ENCODE data around the gene SLC9A8. TPM values are rescaled to one million over a fixed set of nuclear protein-coding genes. Genes with fewer than 3 reads are reported as not detected.

Gene SLC9A8
- total and polyA plus RNA-seq, 9 of the 15 experiments (the other 6 are each of a cell fraction or from before 2014, with no cell fraction given), result 0.56 to 9.7 (median 5.0) TPM

DNA sequence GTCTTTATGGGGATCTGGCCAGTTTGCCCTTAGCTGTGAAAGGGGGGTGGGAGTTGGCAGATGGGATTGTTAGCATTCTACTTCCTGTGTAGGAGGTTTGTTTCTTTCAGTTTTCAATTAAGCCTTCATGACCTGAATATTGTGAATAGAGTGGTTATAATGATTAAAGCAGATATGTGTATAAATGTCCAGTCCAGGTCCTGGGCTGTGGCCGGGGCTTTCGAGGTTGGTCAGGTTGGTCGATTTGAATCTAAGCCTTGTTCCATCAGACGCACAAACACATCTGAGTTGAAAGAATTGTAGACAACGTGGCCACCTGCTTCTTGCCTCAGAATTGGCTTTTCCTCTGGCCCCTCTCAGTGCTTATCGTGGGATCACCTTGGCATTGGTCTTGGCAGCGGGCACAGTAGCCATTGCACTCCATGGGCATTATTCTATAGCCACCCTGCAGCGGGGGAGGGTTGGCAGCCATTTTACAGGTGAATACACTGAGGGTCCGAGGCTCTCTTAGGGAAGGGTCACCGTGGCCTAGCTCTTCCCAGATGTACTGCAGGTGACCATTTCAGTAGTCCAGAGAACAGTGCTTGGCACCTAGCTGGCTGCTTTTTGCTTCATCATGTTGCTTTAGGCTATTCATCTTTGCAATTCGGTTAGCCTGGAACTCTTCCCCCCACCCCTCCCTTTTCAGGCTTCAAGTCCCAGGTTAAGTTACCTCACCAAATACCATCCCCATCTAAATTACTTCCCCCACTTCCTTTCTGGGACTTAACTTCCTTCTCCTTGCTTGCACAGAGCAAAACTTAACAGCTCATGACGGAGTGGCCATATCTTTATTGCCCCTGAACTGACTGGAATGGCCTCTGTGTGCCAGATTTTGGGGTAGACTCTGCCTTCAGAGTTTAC lies 124.7 kb downstream of the SLC9A8 start:
- H3K4me1 ChIP-seq (replicated peaks in 1 of 2; ENCODE audit: control insufficient read depth in 2 of 2, insufficient read depth in 2 of 2, low read length in 2 of 2), result peaks cover 22 to 30% of the 10 kb centered on the region in 2 experiments
- TSS peak; percentile 56 for BruUV-seq (replicated peaks)
- H3K9me3 ChIP-seq (replicated peaks; ENCODE audit: control insufficient read depth, insufficient read depth, low read depth, low read length), result no peaks in the 10 kb centered on the region
- peak; percentile 29 for ATAC-seq
- peak overlapping the region; percentile 95 for H3K4me3 ChIP-seq
- peaks cover 25% of the 10 kb centered on the region; the same call in 1 of the 2 replicates for H4K20me1 ChIP-seq (replicated peaks; ENCODE audit: control insufficient read depth, insufficient read depth, low read length)
- peaks cover 60% of the 10 kb centered on the region for H3K79me2 ChIP-seq (ENCODE audit: control insufficient read depth, insufficient read depth, low read length)
- FAIRE-seq, result no peak
- peaks cover 5% of the 10 kb centered on the region for H3K9me1 ChIP-seq (ENCODE audit: control insufficient read depth, insufficient read depth, low read length)
- H2AFZ ChIP-seq (ENCODE audit: low read depth, low read length), result peak overlapping the region; percentile 71; the same call in 1 of the 2 replicates
- WGBS (ENCODE audit: insufficient coverage, low coverage, missing lambda C conversion rate), result under 1% methylated on average over 12 of the region's 12 CpGs
- peaks cover 36% of the 10 kb centered on the region for H3K36me3 ChIP-seq (ENCODE audit: control insufficient read depth, insufficient read depth, low read length)
- H3K27ac ChIP-seq (ENCODE audit: extremely low read depth, low read depth, low read length), result peak overlapping the region; percentile 82
- peak in 2 of 4 experiments; percentile 28 to 38 for DNase-seq (ENCODE audit: extremely low read depth in 1 of 4, low spot score in 3 of 4)
- CTCF ChIA-PET (ENCODE audit: low intra/inter-chr PET ratio), result interaction anchor here (0.6 kb wide), 1 partner anchor 593 kb away, joined by 5 read pairs; no protein-coding TSS in a partner anchor
- POLR2A ChIA-PET, result interaction anchor here (0.7 to 4.5 kb wide), 10 partner anchors 9 to 172 kb away, joined by 3 to 30 read pairs (median 4); partner anchors contain the start of gene SNAI1
- in situ Hi-C loops (cut with MboI), result no loop called here
- H3K27me3 ChIP-seq (ENCODE audit: control insufficient read depth in 2 of 2, insufficient read depth in 2 of 2, low read length in 2 of 2), result no peaks in the 10 kb centered on the region
- peak overlapping the region; percentile 95 for H3K4me2 ChIP-seq (ENCODE audit: insufficient read depth, low read length)
- H3K9ac ChIP-seq (ENCODE audit: insufficient read depth in 1 of 2, low read depth in 2 of 2, low read length in 2 of 2), result peak overlapping the region; percentile 91 to 99
- intact Hi-C loops (cut with micrococcal nuclease), result no loop called here
- no peak for TF ChIP-seq HNRNPK (IDR thresholded peaks at IDR 0.05; ENCODE audit: low read depth, low read length, poor library complexity, severe bottlenecking)
- TF ChIP-seq, protein P1, sequence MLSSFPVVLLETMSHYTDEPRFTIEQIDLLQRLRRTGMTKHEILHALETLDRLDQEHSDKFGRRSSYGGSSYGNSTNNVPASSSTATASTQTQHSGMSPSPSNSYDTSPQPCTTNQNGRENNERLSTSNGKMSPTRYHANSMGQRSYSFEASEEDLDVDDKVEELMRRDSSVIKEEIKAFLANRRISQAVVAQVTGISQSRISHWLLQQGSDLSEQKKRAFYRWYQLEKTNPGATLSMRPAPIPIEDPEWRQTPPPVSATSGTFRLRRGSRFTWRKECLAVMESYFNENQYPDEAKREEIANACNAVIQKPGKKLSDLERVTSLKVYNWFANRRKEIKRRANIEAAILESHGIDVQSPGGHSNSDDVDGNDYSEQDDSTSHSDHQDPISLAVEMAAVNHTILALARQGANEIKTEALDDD (IDR thresholded peaks at IDR 0.05), result 0 out of 2 replicates have a peak, but pooled peaks have one; percentile 39
- TF ChIP-seq, protein P2, sequence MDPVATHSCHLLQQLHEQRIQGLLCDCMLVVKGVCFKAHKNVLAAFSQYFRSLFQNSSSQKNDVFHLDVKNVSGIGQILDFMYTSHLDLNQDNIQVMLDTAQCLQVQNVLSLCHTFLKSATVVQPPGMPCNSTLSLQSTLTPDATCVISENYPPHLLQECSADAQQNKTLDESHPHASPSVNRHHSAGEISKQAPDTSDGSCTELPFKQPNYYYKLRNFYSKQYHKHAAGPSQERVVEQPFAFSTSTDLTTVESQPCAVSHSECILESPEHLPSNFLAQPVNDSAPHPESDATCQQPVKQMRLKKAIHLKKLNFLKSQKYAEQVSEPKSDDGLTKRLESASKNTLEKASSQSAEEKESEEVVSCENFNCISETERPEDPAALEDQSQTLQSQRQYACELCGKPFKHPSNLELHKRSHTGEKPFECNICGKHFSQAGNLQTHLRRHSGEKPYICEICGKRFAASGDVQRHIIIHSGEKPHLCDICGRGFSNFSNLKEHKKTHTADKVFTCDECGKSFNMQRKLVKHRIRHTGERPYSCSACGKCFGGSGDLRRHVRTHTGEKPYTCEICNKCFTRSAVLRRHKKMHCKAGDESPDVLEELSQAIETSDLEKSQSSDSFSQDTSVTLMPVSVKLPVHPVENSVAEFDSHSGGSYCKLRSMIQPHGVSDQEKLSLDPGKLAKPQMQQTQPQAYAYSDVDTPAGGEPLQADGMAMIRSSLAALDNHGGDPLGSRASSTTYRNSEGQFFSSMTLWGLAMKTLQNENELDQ (CRISPR knock-in tag; IDR thresholded peaks at IDR 0.05; ENCODE audit: borderline replicate concordance), result no peak
- TF ChIP-seq YY1 (IDR thresholded peaks at IDR 0.05; ENCODE audit: borderline replicate concordance in 1 of 3, control insufficient read depth in 1 of 3, extremely low read depth in 1 of 3, insufficient read depth in 3 of 3, insufficient read length in 1 of 3, insufficient replicate concordance in 2 of 3, low read depth in 1 of 3, low read length in 2 of 3), result peak in 2 of 3 experiments; percentile 67 to 81
- TF ChIP-seq ZNF830 (CRISPR knock-in tag; IDR thresholded peaks at IDR 0.05), result no peak
- 0 out of 2 replicates have a peak, but pooled peaks have one; percentile 21 for TF ChIP-seq CREM (IDR thresholded peaks at IDR 0.05; ENCODE audit: low read depth)
- TF ChIP-seq NFE2 (IDR thresholded peaks at IDR 0.05; ENCODE audit: low read depth), result peak; percentile 32
- peak; percentile 70; the same call in 1 of the 2 replicates for TF ChIP-seq SPI1 (IDR thresholded peaks at IDR 0.05; ENCODE audit: borderline replicate concordance, low read depth, low read length)
- TF ChIP-seq VEZF1 (CRISPR knock-in tag; IDR thresholded peaks at IDR 0.05), result peak; percentile 16; the same call in 1 of the 2 replicates
- 0 out of 2 replicates have a peak, but pooled peaks have one; percentile 56 for TF ChIP-seq HNRNPL (IDR thresholded peaks at IDR 0.05; ENCODE audit: low read depth, low read length)
- no peak for TF ChIP-seq MTA2 (IDR thresholded peaks at IDR 0.05; ENCODE audit: low read depth)
- TF ChIP-seq TEAD1 (CRISPR knock-in tag; IDR thresholded peaks at IDR 0.05), result 0 out of 4 replicates have a peak, but pooled peaks of 1 of the 2 experiments have one; percentile 26
- no peak for TF ChIP-seq SMARCA5 (IDR thresholded peaks at IDR 0.05)
- TF ChIP-seq USF2 (CRISPR knock-in tag; IDR thresholded peaks at IDR 0.05), result no peak

Measured in K562 (cell line).